ENCODE data around the gene DHRS3. TPM values are rescaled to one million over a fixed set of nuclear protein-coding genes. Genes with fewer than 3 reads are reported as not detected.
A peak's percentile ranks its signal among the peaks of the same experiment; 100 is the strongest.

The DHRS3 gene
- total RNA-seq, 1 donor = 161 TPM

DNA sequence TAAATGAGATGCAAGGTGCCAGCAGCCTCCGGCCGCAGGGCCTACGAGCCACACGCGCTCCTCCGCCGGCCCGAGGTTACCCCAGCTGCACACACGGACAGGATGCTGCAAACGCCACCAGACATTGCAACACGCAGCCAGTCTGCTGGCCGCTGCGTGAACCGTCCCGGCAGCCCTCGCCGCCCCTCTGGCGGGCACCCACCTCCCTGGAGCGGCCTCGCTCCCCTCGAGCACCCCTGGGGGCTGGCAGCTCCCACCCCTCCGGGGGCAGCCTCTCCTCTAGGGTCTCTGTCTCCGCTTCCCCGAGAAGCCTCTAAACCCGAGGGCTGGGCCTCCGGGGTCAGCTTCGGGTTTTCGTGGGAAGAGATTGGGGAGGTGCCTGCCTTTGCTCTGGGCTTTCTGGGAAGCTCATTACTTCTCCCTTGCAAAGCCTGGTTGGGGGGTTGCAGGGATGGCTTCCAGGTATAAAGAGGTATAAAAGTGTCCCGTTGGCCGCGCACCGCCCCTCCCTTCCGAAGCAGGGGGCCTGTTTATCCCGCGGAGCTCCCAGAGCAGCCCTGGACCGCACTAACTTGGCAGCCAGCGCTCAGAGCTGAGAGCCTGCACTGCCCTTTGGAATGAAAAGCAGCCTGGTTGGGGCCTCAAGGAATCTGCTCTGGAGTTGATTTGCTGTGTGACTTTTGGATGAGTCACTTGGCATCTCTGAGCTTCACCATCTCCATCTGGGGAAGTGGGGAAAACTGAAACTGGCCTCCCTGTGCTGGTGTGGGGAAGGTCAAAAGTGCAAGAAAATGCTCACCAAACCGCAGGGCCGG is 21.8 kb downstream of the DHRS3 start:
- peak overlapping the region; percentile 99 for H3K27ac ChIP-seq (ENCODE audit: low read depth, low read length)
- H3K36me3 ChIP-seq (ENCODE audit: insufficient read depth, low read length) = peaks cover 20% of the 10 kb centered on the region

GRCh38 chr1:12595757-12596006 is 22.3 kb downstream of the DHRS3 start:
- Histone ChIP-seq H3K4me1 (ENCODE audit: insufficient read depth, low read length) (peaks cover 47% of the 10 kb centered on the region), H4K20me1 (ENCODE audit: insufficient read depth, low read length) (no peaks in the 10 kb centered on the region), H2AFZ (ENCODE audit: low read length) (no peak overlapping the region), H3K4me3 (ENCODE audit: insufficient read depth, low read length) (peak overlapping the region; percentile 59), H3K27ac (ENCODE audit: low read depth, low read length) (peak overlapping the region; percentile 99), H3K36me3 (ENCODE audit: insufficient read depth, low read length) (peaks cover 20% of the 10 kb centered on the region), H3K4me2 (ENCODE audit: insufficient read depth, low read length) (peak overlapping the region; percentile 84), H3K79me2 (ENCODE audit: insufficient read depth, low read length) (peaks cover 40% of the 10 kb centered on the region), H3K27me3 (ENCODE audit: insufficient read depth, low read length) (no peaks in the 10 kb centered on the region), H3K9me3 (ENCODE audit: low read depth, low read length) (no peaks in the 10 kb centered on the region)
- no peak for DNase-seq (ENCODE audit: insufficient read length, low spot score, missing footprints)
- TF ChIP-seq, protein P1, sequence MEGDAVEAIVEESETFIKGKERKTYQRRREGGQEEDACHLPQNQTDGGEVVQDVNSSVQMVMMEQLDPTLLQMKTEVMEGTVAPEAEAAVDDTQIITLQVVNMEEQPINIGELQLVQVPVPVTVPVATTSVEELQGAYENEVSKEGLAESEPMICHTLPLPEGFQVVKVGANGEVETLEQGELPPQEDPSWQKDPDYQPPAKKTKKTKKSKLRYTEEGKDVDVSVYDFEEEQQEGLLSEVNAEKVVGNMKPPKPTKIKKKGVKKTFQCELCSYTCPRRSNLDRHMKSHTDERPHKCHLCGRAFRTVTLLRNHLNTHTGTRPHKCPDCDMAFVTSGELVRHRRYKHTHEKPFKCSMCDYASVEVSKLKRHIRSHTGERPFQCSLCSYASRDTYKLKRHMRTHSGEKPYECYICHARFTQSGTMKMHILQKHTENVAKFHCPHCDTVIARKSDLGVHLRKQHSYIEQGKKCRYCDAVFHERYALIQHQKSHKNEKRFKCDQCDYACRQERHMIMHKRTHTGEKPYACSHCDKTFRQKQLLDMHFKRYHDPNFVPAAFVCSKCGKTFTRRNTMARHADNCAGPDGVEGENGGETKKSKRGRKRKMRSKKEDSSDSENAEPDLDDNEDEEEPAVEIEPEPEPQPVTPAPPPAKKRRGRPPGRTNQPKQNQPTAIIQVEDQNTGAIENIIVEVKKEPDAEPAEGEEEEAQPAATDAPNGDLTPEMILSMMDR (IDR thresholded peaks at IDR 0.05; ENCODE audit: extremely low read depth, low read depth, low read length) = no peak

More for the DNA sequence above, 21.8 kb downstream of the DHRS3 start:
- H3K4me1 ChIP-seq (ENCODE audit: insufficient read depth, low read length) = peaks cover 47% of the 10 kb centered on the region
- H3K9me3 ChIP-seq (ENCODE audit: low read depth, low read length) = no peaks in the 10 kb centered on the region
- H3K79me2 ChIP-seq (ENCODE audit: insufficient read depth, low read length) = peaks cover 44% of the 10 kb centered on the region
- H3K4me2 ChIP-seq (ENCODE audit: insufficient read depth, low read length) = peak overlapping the region; percentile 84
- DNase-seq (ENCODE audit: insufficient read length, low spot score, missing footprints) = peak; percentile 99
- H2AFZ ChIP-seq (ENCODE audit: low read length) = no peak overlapping the region
- H4K20me1 ChIP-seq (ENCODE audit: insufficient read depth, low read length) = no peaks in the 10 kb centered on the region
- H3K27me3 ChIP-seq (ENCODE audit: insufficient read depth, low read length) = no peaks in the 10 kb centered on the region
- H3K4me3 ChIP-seq (ENCODE audit: insufficient read depth, low read length) = peak overlapping the region; percentile 64
- TF ChIP-seq, protein P1 (IDR thresholded peaks at IDR 0.05; ENCODE audit: extremely low read depth, low read depth, low read length) = no peak

DNA sequence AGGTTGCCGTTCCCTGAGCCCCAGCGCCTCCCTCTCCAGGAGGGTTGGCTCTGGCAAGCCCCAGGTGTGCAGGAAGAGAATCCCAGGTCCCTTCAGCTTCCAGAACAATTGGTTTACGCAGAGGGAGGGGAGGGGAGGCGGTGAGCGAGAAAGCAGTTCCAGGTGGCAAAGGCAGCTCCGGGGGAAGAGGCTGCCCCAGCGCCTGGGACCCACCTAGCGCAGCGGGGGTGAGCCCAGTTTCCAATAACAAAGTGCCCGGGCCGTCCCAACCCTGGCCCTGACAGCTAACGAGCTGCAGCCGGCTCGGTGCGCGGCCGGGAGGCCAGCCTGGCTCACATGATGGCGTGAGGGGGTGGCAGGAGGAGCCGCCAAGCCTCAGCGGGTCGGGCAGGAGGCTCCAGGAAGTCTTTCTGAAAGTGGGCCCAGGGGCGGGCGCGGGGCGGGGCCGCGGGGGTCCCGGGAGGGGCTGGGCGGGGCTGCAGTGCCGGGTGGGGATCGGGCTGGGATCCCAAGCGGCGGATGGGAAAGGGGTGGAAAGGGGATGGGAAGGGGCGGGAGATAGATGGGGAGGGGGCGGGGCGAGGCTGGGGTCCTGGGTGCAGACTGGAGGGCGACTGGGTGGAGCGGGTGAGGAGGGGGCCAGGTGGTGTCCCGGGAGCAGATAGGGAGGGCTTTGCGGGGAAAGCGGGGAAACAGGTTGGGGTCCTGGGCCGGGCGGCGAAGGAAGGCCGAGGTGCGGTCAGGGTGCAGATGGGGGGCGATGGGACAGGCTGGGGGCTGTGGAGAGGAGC is 22.8 kb downstream of the DHRS3 start:
- H3K79me2 ChIP-seq (ENCODE audit: insufficient read depth, low read length) = peaks cover 36% of the 10 kb centered on the region
- peak; percentile 97 for DNase-seq (ENCODE audit: insufficient read length, low spot score, missing footprints)
- H4K20me1 ChIP-seq (ENCODE audit: insufficient read depth, low read length) = no peaks in the 10 kb centered on the region
- H3K4me3 ChIP-seq (ENCODE audit: insufficient read depth, low read length) = peak overlapping the region; percentile 59
- no peaks in the 10 kb centered on the region for H3K9me3 ChIP-seq (ENCODE audit: low read depth, low read length)
- peaks cover 42% of the 10 kb centered on the region for H3K4me1 ChIP-seq (ENCODE audit: insufficient read depth, low read length)
- H3K27me3 ChIP-seq (ENCODE audit: insufficient read depth, low read length) = no peaks in the 10 kb centered on the region
- TF ChIP-seq, protein P1 (IDR thresholded peaks at IDR 0.05; ENCODE audit: extremely low read depth, low read depth, low read length) = no peak
- H3K4me2 ChIP-seq (ENCODE audit: insufficient read depth, low read length) = peak overlapping the region; percentile 84
- H3K27ac ChIP-seq (ENCODE audit: low read depth, low read length) = peak overlapping the region; percentile 99
- no peak overlapping the region for H2AFZ ChIP-seq (ENCODE audit: low read length)
- peaks cover 18% of the 10 kb centered on the region for H3K36me3 ChIP-seq (ENCODE audit: insufficient read depth, low read length)

DNA sequence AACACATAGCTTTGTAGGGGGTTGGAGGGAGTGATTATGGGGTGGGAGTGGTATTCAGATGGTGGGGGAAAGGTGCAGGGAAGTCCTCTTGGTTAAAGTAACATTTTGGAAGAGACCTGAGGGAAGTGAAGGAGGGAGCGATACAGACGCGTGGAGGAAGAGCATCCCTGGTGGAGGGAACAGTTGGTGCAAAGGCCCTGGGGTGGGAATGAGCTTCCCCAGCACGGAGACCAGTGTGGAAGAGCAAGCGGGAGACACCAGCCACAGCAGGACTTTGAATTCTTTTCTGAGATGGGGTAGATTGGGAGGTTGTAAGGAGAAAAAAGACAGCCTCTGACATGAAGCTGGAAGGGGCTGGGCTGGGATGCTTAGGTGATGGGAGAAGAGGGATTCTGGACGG is 23.5 kb downstream of the DHRS3 start:
- peaks cover 41% of the 10 kb centered on the region for H3K4me1 ChIP-seq (ENCODE audit: insufficient read depth, low read length)
- H3K4me2 ChIP-seq (ENCODE audit: insufficient read depth, low read length) = peak overlapping the region; percentile 58
- no peak for DNase-seq (ENCODE audit: insufficient read length, low spot score, missing footprints)
- H4K20me1 ChIP-seq (ENCODE audit: insufficient read depth, low read length) = no peaks in the 10 kb centered on the region
- no peak overlapping the region for H3K4me3 ChIP-seq (ENCODE audit: insufficient read depth, low read length)
- no peaks in the 10 kb centered on the region for H3K9me3 ChIP-seq (ENCODE audit: low read depth, low read length)
- TF ChIP-seq, protein P1 (IDR thresholded peaks at IDR 0.05; ENCODE audit: extremely low read depth, low read depth, low read length) = peak; percentile 11
- H3K79me2 ChIP-seq (ENCODE audit: insufficient read depth, low read length) = peaks cover 30% of the 10 kb centered on the region
- H3K27me3 ChIP-seq (ENCODE audit: insufficient read depth, low read length) = no peaks in the 10 kb centered on the region
- peaks cover 22% of the 10 kb centered on the region for H3K36me3 ChIP-seq (ENCODE audit: insufficient read depth, low read length)
- H2AFZ ChIP-seq (ENCODE audit: low read length) = no peak overlapping the region
- peak overlapping the region; percentile 74 for H3K27ac ChIP-seq (ENCODE audit: low read depth, low read length)

All from osteoblast (primary cell).